HEK293 (cell line): ENCODE data around the gene CYB5D1.

Experiments used
- AEBP2 ChIP-seq: fragments of 450-650 bp; formaldehyde crosslinking; IDR thresholded peaks from 2 replicates; pipeline ENCODE4 v1.5.1; 2016; ENCODE audit warnings: missing biosample characterization, missing genetic modification characterization, borderline replicate concordance
- ATF2 ChIP-seq: fragments of 450-650 bp; formaldehyde crosslinking; IDR thresholded peaks from 2 replicates; pipeline ENCODE4 v1.5.1; 2016; ENCODE audit warnings: missing biosample characterization, missing genetic modification characterization, low read depth
- GLI4 ChIP-seq: fragments of 450-650 bp; formaldehyde crosslinking; IDR thresholded peaks from 2 replicates; pipeline ENCODE4 v1.5.1; 2016; ENCODE audit warnings: missing biosample characterization, missing genetic modification characterization
- GLIS1 ChIP-seq: fragments of 450-650 bp; formaldehyde crosslinking; IDR thresholded peaks from 2 replicates; pipeline ENCODE4 v1.5.1; 2016; ENCODE audit warnings: missing biosample characterization, missing genetic modification characterization
- HOXA7 ChIP-seq: sonication (generic); formaldehyde crosslinking; IDR thresholded peaks from 2 replicates; pipeline ENCODE4 v1.8.1; 2022; ENCODE audit warnings: missing genetic modification reagents, borderline replicate concordance
- MEIS1 ChIP-seq: sonication (generic); formaldehyde crosslinking; IDR thresholded peaks from 2 replicates; pipeline ENCODE4 v1.8.1; 2022; ENCODE audit warnings: missing genetic modification reagents, mild to moderate bottlenecking, borderline replicate concordance
- PRDM1 ChIP-seq: fragments of 450-650 bp; formaldehyde crosslinking; IDR thresholded peaks from 2 replicates; pipeline ENCODE4; 2016; ENCODE audit warnings: missing biosample characterization, missing genetic modification characterization
- SP7 ChIP-seq: fragments of 450-650 bp; formaldehyde crosslinking; IDR thresholded peaks from 2 replicates; pipeline ENCODE4 v1.5.1; 2016; ENCODE audit warnings: missing biosample characterization, missing genetic modification characterization
- TCF7L2 ChIP-seq: IDR thresholded peaks from 2 replicates; pipeline ENCODE4 v1.6.1; 2011; ENCODE audit warnings: low read depth, mild to moderate bottlenecking, inconsistent platforms, low read length, moderate library complexity, borderline replicate concordance
- ZNF121 ChIP-seq: fragments of 450-650 bp; formaldehyde crosslinking; IDR thresholded peaks from 2 replicates; pipeline ENCODE4 v1.5.1; 2016; ENCODE audit warnings: missing biosample characterization, missing genetic modification characterization
- ZNF132 ChIP-seq: fragments of 450-650 bp; formaldehyde crosslinking; IDR thresholded peaks from 2 replicates; pipeline ENCODE4 v1.5.1; 2017; ENCODE audit warnings: missing biosample characterization, missing genetic modification characterization, borderline replicate concordance
- ZNF175 ChIP-seq: fragments of 450-650 bp; formaldehyde crosslinking; IDR thresholded peaks from 2 replicates; pipeline ENCODE4 v1.5.1; 2016; ENCODE audit warnings: missing biosample characterization, missing genetic modification characterization
- ZNF2 ChIP-seq: fragments of 450-650 bp; formaldehyde crosslinking; IDR thresholded peaks from 2 replicates; pipeline ENCODE4 v1.5.1; 2016; ENCODE audit warnings: missing biosample characterization, missing genetic modification characterization
- ZNF202 ChIP-seq: fragments of 450-650 bp; formaldehyde crosslinking; IDR thresholded peaks from 2 replicates; pipeline ENCODE4 v1.5.1; 2016; ENCODE audit warnings: missing biosample characterization, missing genetic modification characterization, borderline replicate concordance
- ZNF211 ChIP-seq: fragments of 450-650 bp; formaldehyde crosslinking; IDR thresholded peaks from 2 replicates; pipeline ENCODE4 v1.5.1; 2016; ENCODE audit warnings: low read depth, missing biosample characterization, missing genetic modification characterization
- ZNF23 ChIP-seq: fragments of 450-650 bp; formaldehyde crosslinking; IDR thresholded peaks from 2 replicates; pipeline ENCODE4 v1.5.1; 2016; ENCODE audit warnings: missing biosample characterization, missing genetic modification characterization, borderline replicate concordance
- ZNF266 ChIP-seq: fragments of 450-650 bp; formaldehyde crosslinking; IDR thresholded peaks from 2 replicates; pipeline ENCODE4 v1.5.1; 2016; ENCODE audit warnings: missing biosample characterization, missing genetic modification characterization, low read depth
- ZNF398 ChIP-seq: fragments of 450-650 bp; formaldehyde crosslinking; IDR thresholded peaks from 2 replicates; pipeline ENCODE4 v1.5.1; 2017; ENCODE audit warnings: missing biosample characterization, missing genetic modification characterization
- ZNF433 ChIP-seq: fragments of 450-650 bp; formaldehyde crosslinking; IDR thresholded peaks from 2 replicates; pipeline ENCODE4 v1.5.1; 2016; ENCODE audit warnings: missing biosample characterization, missing genetic modification characterization, low read depth
- ZNF610 ChIP-seq: fragments of 450-650 bp; formaldehyde crosslinking; IDR thresholded peaks from 2 replicates; pipeline ENCODE4 v1.5.1; 2016; ENCODE audit warnings: missing biosample characterization, missing genetic modification characterization, borderline replicate concordance
- ZNF707 ChIP-seq: fragments of 450-650 bp; formaldehyde crosslinking; IDR thresholded peaks from 2 replicates; pipeline ENCODE4 v1.5.1; 2016; ENCODE audit warnings: missing biosample characterization, missing genetic modification characterization
- ZNF792 ChIP-seq: fragments of 450-650 bp; formaldehyde crosslinking; IDR thresholded peaks from 2 replicates; pipeline ENCODE4 v1.5.1; 2016; ENCODE audit warnings: missing biosample characterization, missing genetic modification characterization
- TF ChIP-seq, protein P1 (sequence below): fragments of 450-650 bp; formaldehyde crosslinking; IDR thresholded peaks from 2 replicates; pipeline ENCODE4 v1.5.1; 2016; ENCODE audit warnings: missing biosample characterization, missing genetic modification characterization
- TF ChIP-seq, protein P2 (sequence below): sonication (generic); formaldehyde crosslinking; IDR thresholded peaks from 2 replicates; pipeline ENCODE4 v1.8.1; 2022; ENCODE audit warnings: mild to moderate bottlenecking, moderate library complexity, missing genetic modification reagents
- TF ChIP-seq, protein P3 (sequence below): fragments of 450-650 bp; formaldehyde crosslinking; IDR thresholded peaks from 2 replicates; pipeline ENCODE4 v1.5.1; 2017; ENCODE audit warnings: missing biosample characterization, missing genetic modification characterization
- TF ChIP-seq, protein P4 (sequence below): fragments of 450-650 bp; formaldehyde crosslinking; IDR thresholded peaks from 2 replicates; pipeline ENCODE4 v1.5.1; 2016; ENCODE audit warnings: missing biosample characterization, missing genetic modification characterization

The CYB5D1 gene

DNA sequence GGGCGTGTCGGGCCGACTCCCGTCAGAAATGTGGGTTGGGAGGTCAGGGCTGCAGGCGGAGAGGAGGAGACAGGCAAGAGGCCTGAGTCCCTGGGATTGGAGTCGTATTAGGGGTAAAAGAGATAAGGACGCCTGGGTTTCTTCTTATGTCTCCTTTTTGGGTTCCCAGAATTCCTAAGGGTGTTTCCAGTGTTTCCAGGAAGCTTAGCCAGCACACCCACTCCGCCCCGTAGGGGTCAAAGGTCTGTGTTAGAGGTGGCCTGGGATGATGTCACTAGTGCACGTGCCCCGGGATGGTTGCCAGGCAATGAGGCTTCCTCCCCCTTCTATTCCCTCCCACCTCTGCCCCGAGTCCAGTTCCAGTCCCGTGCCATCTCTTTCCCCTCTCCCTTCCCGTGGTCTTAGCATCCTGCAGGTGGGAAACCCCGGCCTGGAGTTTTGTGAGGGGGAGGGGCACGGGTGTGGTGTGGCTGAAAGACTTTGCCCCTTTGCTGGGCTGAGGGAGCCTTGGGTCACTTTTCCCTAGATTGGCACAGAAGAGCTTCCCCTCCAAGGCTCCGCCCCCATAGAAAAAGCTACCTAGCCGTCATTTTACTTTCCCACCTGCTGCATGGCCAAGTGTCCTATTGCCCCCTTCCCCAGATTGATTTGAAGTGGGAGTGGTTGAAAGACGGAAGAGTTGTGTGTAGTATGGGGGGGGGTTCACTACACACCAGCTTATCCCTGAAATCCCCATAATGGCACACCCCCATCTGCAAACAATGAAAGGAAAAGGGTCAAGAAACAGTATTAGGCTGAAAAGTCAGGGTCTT, 21.0 kb upstream of the CYB5D1 start (continued):
- TF ChIP-seq ZNF175 (tag by site-specific recombination) (no peak), HOXA7 (CRISPR knock-in tag) (no peak), ZNF266 (tag by site-specific recombination) (no peak), GLI4 (tag by site-specific recombination) (peak; percentile 79; the same call in 1 of the 2 replicates), ZNF132 (tag by site-specific recombination) (no peak), ZNF610 (peak; percentile 84), ATF2 (peak; percentile 97), ZNF211 (tag by site-specific recombination) (no peak), MEIS1 (CRISPR knock-in tag) (no peak), ZNF23 (tag by site-specific recombination) (no peak), PRDM1 (tag by site-specific recombination) (peak; percentile 15; the same call in 1 of the 2 replicates), AEBP2 (tag by site-specific recombination) (no peak), ZNF433 (tag by site-specific recombination) (no peak), ZNF2 (tag by site-specific recombination) (peak; percentile 93), ZNF121 (tag by site-specific recombination) (no peak; the same call in 1 of the 2 replicates), TCF7L2 (no peak), GLIS1 (tag by site-specific recombination) (peak; percentile 98), ZNF707 (0 out of 2 replicates have a peak, but pooled peaks have one; percentile 36), ZNF398 (tag by site-specific recombination) (peak; percentile 96), SP7 (tag by site-specific recombination) (peak; percentile 99), ZNF792 (tag by site-specific recombination) (no peak; the same call in 1 of the 2 replicates), ZNF202 (tag by site-specific recombination) (no peak)
- TF ChIP-seq, protein P1, sequence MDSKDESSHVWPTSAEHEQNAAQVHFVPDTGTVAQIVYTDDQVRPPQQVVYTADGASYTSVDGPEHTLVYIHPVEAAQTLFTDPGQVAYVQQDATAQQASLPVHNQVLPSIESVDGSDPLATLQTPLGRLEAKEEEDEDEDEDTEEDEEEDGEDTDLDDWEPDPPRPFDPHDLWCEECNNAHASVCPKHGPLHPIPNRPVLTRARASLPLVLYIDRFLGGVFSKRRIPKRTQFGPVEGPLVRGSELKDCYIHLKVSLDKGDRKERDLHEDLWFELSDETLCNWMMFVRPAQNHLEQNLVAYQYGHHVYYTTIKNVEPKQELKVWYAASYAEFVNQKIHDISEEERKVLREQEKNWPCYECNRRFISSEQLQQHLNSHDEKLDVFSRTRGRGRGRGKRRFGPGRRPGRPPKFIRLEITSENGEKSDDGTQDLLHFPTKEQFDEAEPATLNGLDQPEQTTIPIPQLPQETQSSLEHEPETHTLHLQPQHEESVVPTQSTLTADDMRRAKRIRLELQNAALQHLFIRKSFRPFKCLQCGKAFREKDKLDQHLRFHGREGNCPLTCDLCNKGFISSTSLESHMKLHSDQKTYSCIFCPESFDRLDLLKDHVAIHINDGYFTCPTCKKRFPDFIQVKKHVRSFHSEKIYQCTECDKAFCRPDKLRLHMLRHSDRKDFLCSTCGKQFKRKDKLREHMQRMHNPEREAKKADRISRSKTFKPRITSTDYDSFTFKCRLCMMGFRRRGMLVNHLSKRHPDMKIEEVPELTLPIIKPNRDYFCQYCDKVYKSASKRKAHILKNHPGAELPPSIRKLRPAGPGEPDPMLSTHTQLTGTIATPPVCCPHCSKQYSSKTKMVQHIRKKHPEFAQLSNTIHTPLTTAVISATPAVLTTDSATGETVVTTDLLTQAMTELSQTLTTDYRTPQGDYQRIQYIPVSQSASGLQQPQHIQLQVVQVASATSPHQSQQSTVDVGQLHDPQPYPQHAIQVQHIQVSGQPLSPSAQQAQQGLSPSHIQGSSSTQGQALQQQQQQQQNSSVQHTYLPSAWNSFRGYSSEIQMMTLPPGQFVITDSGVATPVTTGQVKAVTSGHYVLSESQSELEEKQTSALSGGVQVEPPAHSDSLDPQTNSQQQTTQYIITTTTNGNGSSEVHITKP, result peak; percentile 97
- TF ChIP-seq, protein P2, sequence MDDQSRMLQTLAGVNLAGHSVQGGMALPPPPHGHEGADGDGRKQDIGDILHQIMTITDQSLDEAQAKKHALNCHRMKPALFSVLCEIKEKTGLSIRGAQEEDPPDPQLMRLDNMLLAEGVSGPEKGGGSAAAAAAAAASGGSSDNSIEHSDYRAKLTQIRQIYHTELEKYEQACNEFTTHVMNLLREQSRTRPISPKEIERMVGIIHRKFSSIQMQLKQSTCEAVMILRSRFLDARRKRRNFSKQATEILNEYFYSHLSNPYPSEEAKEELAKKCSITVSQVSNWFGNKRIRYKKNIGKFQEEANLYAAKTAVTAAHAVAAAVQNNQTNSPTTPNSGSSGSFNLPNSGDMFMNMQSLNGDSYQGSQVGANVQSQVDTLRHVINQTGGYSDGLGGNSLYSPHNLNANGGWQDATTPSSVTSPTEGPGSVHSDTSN (CRISPR knock-in tag), result 0 out of 2 replicates have a peak, but pooled peaks have one; percentile 67
- TF ChIP-seq, protein P3, sequence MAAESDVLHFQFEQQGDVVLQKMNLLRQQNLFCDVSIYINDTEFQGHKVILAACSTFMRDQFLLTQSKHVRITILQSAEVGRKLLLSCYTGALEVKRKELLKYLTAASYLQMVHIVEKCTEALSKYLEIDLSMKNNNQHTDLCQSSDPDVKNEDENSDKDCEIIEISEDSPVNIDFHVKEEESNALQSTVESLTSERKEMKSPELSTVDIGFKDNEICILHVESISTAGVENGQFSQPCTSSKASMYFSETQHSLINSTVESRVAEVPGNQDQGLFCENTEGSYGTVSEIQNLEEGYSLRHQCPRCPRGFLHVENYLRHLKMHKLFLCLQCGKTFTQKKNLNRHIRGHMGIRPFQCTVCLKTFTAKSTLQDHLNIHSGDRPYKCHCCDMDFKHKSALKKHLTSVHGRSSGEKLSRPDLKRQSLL (tag by site-specific recombination), result peak; percentile 72; the same call in 1 of the 2 replicates
- TF ChIP-seq, protein P4, sequence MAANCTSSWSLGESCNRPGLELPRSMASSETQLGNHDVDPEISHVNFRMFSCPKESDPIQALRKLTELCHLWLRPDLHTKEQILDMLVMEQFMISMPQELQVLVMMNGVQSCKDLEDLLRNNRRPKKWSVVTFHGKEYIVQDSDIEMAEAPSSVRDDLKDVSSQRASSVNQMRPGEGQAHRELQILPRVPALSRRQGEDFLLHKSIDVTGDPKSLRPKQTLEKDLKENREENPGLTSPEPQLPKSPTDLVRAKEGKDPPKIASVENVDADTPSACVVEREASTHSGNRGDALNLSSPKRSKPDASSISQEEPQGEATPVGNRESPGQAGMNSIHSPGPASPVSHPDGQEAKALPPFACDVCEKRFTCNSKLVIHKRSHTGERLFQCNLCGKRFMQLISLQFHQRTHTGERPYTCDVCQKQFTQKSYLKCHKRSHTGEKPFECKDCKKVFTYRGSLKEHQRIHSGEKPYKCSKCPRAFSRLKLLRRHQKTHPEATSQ (tag by site-specific recombination), result peak; percentile 93
